Measurements from ENCODE around the gene STPG3.

STPG3 gene

GRCh38 chr9:137295238-137295811 lies 44.2 kb downstream of the STPG3 start:
- TF ChIP-seq ZFX (IDR thresholded peaks at IDR 0.05; ENCODE audit: borderline replicate concordance) = no peak
- peak; percentile 93 for TF ChIP-seq CTCF (IDR thresholded peaks at IDR 0.05)
- H3K27ac ChIP-seq = no peak overlapping the region

DNA sequence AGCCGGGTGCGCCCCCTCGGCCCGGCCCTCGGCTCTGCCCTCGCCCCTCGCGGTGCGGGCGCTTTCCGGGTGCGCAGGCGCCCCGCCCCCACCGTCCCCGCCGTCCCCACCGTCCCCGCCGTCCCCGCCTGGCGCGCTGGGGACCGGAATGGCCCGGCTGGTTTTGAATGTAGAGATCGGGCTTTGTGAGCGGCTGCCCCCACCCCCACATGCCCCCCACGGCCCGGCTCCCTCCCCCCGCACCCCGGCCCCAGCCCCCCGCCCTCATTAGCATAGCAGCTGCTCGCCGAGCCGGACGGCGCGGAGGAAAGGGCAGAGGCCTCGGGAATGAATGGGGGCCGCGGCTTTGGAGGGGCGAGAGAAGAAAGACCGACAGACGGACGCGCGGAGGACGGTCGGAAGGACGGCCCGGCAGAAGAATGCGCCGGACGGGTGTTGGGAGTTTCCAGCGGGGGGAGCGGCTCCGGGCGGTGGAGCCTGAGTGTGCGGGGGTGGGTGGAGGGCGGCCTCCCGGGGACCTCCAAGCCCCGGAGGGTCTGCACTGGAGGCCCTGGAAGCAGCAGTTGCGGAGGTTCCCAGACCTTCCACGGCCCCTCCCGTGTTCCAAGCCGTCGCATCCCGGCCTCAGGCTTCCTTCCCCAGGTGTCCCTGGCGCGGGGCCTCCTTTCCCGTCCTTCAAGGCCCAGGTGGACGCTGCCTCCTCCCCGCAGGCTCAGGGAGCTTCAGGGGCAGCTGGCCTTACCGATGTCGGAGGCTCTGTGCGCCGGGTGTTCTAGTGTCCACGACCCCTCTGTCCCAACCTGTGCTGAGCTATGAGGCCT lies 45.0 kb downstream of the STPG3 start:
- TF ChIP-seq ZFX (IDR thresholded peaks at IDR 0.05; ENCODE audit: borderline replicate concordance) (no peak), CTCF (IDR thresholded peaks at IDR 0.05) (no peak)
- no peak overlapping the region for H3K27ac ChIP-seq

GRCh38 chr9:137296670-137297664 lies 45.9 kb downstream of the STPG3 start:
- 0 out of 2 replicates have a peak overlapping the region, but pooled peaks have one; percentile 10 for H3K27ac ChIP-seq
- TF ChIP-seq CTCF (IDR thresholded peaks at IDR 0.05) (no peak), ZFX (IDR thresholded peaks at IDR 0.05; ENCODE audit: borderline replicate concordance) (no peak)

DNA sequence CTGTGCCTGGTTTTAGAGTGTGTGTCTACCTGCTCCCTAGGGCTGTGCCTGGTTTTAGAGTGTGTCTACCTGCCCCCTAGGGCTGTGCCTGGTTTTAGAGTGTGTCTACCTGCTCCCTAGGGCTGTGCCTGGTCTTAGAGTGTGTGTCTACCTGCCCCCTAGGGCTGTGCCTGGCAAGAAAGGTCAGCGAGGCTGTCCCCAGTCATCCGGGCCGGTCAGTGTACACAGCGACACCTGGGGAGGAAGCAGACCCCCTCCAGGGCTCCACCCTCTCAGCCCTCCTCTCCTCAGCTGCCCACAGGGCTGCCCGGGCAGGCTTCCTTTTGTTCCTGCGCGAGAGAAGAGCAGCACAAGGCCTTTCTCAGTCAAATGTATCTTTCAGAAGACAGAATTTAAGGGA lies 46.9 kb downstream of the STPG3 start:
- TF ChIP-seq CTCF (IDR thresholded peaks at IDR 0.05) = no peak
- H3K27ac ChIP-seq = peak overlapping the region; percentile 27

GRCh38 chr9:137298401-137299202 lies 47.5 kb downstream of the STPG3 start:
- peak overlapping the region; percentile 27 for H3K27ac ChIP-seq
- TF ChIP-seq CTCF (IDR thresholded peaks at IDR 0.05) = no peak
- no peak for TF ChIP-seq ZFX (IDR thresholded peaks at IDR 0.05; ENCODE audit: borderline replicate concordance)

- TF ChIP-seq ZFX (IDR thresholded peaks at IDR 0.05; ENCODE audit: borderline replicate concordance) (no peak), CTCF (IDR thresholded peaks at IDR 0.05) (no peak)
- H3K27ac ChIP-seq = peak overlapping the region; percentile 27; the same call in 1 of the 2 replicates
These were observed 48.1 kb downstream of the STPG3 start for GRCh38 chr9:137299203-137299565.
